ENCODE results near the gene COX7A1.

DNA sequence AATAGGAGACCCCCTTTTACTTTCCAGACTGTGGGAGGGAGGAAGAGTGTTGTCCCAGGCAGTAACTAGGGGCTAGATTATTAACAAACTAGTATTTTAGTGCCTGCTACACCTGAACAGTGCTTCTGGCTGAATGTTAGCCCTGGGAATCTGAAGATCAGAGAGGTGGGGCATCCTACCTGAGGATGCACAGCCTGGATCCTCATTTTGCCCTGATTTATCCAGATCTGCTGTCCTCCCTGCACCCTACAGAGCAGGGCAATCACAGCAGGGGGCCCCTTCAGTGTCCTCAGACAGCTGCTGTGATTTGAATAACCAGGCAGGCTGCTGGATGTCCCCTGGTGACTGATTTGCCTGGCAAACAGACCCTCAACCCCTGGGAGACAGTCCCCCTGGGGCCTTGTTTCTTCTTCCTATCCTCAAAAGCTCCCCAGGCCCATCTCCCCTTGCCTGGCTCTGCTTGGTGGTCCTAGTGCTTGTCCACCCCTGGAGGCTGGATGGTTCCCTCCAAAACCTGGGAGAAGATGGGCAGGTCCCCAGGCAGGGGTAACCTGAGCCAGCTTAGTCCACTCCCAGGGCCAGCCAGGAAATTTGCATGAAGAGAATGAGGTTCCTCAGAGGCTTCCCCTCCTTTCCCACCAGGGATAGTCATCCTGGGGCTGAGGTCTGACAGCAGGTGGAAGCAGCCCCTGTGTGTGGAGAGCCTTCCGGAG is 41.6 kb downstream of the COX7A1 start, which contains the start of gene OVOL3:
- TF ChIP-seq POLR2A (IDR thresholded peaks at IDR 0.05; ENCODE audit: low read length) (no peak), GATA1 (IDR thresholded peaks at IDR 0.05; ENCODE audit: low read depth, low read length) (no peak)
